Heart left ventricle (tissue), 16 donors: ENCODE data around the gene MRPS24. TPM values are rescaled to one million over a fixed set of nuclear protein-coding genes. Genes with fewer than 3 reads are reported as not detected.
"Not testable (repeated sequence)": the region's sequence is repeated elsewhere in the genome, so short reads cannot be mapped to it uniquely, and the experiment has no call there.

ENCODE experiments used
- ATAC-seq, 4 donors: fragments of 200-7000 bp; cut with Tn5 transposase; one replicate each; pipeline ENCODE4 v1.9.1; 2020 to 2022; ENCODE audit warnings: moderate library complexity in 4 of 4, mild to moderate bottlenecking in 3 of 4, moderate number of reproducible peaks in 1 of 4
- DNase-seq, 5 donors: peaks; one replicate each; pipeline ENCODE4 v3.0.0-alpha.2; 2020
- H3K27ac ChIP-seq, 12 donors: fragments of 200-600 bp; sonication (generic) in 4 of 12; one replicate each; pipeline versions ENCODE4 v1.5.0 to v1.8.0; 2016 to 2022; ENCODE audit warnings: mild to moderate bottlenecking in 2 of 12
- H3K27me3 ChIP-seq, 9 donors: fragments of 200-600 bp; sonication (generic) in 2 of 9; one replicate each; pipeline versions ENCODE4 v1.5.1 to v1.8.0; 2016 to 2022; ENCODE audit warnings: mild to moderate bottlenecking in 3 of 9
- H3K36me3 ChIP-seq, 9 donors: fragments of 200-600 bp; sonication (generic) in 2 of 9; one replicate each; pipeline versions ENCODE4 v1.5.0 to v1.8.0; 2018 to 2022; ENCODE audit warnings: mild to moderate bottlenecking in 2 of 9
- H3K4me1 ChIP-seq, 12 donors: fragments of 200-600 bp; sonication (generic) in 4 of 12; one replicate each; pipeline versions ENCODE4 v1.5.0 to v1.8.0; 2016 to 2022; ENCODE audit warnings: mild to moderate bottlenecking in 3 of 12
- H3K4me3 ChIP-seq, 12 donors: fragments of 200-600 bp; sonication (generic) in 4 of 12; one replicate each; pipeline versions ENCODE4 v1.5.0 to v1.8.0; 2017 to 2022; ENCODE audit warnings: mild to moderate bottlenecking in 9 of 12, moderate library complexity in 4 of 12
- H3K9me3 ChIP-seq, 12 donors: fragments of 200-600 bp; sonication (generic) in 4 of 12; one replicate each; pipeline versions ENCODE4 v1.5.0 to v1.8.0; 2016 to 2022; ENCODE audit warnings: mild to moderate bottlenecking in 1 of 12
- POLR2A ChIP-seq, 2 donors: fragments of 450-650 bp; IDR thresholded peaks; one replicate each; pipeline ENCODE4 v1.6.1; 2017; ENCODE audit warnings: antibody characterized with exemption in 2 of 2, mild to moderate bottlenecking in 2 of 2, moderate library complexity in 2 of 2
- WGBS, 4 donors: extraction: QIAGEN DNeasy Blood & Tissue Kit in 2 of 4; methylation state at CpG; one replicate each; pipeline versions ENCODE4 v1.1.5 to v1.1.7; 2013 to 2018; 5-methylcytosine and 5-hydroxymethylcytosine counted together
- intact Hi-C, 10 donors: fragments of 100-400 bp; cut with DNase I; formaldehyde crosslinking; loops; one replicate each; pipeline versions ENCODE4 v1.11.1 to v1.14.2; 2022
- polyA plus RNA-seq, 2 donors: library from polyadenylated mRNA; stranded (reverse); fragments of 200-250 nt; gene quantifications; one replicate each; pipeline ENCODE4 v1.2.3, GENCODE V29; 2013
- total RNA-seq, 9 donors: library from RNA; depleted of rRNA in 2 of 9; stranded (reverse); fragments of >200 nt in 2 of 9; fragmentation: NEBNext Ultra II Directional in 3 of 9; extraction: Animal tissue kit (Norgen Biotek cat#: 25700) in 3 of 9; gene quantifications; one replicate each; pipeline versions ENCODE4 v1.1.0 to v1.2.4, GENCODE V29; 2016 to 2023
- TF ChIP-seq, protein P1 (sequence below), 12 donors: fragments of 200-600 bp; sonication (generic) in 4 of 12; IDR thresholded peaks; one replicate each; pipeline versions ENCODE4 v1.5.0 to v1.8.0; 2018 to 2022; ENCODE audit warnings: antibody characterized with exemption in 12 of 12, mild to moderate bottlenecking in 5 of 12
- donor health status: ischemic (EF 13 %, LVEDD 7.1; RV severe dilation, severe dysfunction).
- donor health status: healthy with polysubstance abuse.
- donor health status: DM: no; HTN: yes; CAD: no.
- donor health status: DM: no; HTN: no; CAD: no.
- donor health status: ischemic (EF 25% LVEDD 6.9; RV normal size, moderate dysfunction).
- donor health status: ischemic (EF 25% LVEDD 5.7; RV mildly dilated, moderate dysfunction).
- donor health status: healthy.
- donor health status: DM: yes; HTN: yes; CAD: no.
- donor health status: ischemic (EF 35%, LVEDD 5.7; RV mildly dilated, moderate dysfunction).
- donor health status: nonischemic (EF 11% LVEDD 7.7; RV severe dilation, severe dysfunction).
- donor health status: DM: yes; HTN: yes; CAD: no.
- donor health status: PGD.
- donor health status: ischemic (EF 29% LVEDD 5.4; RV normal size, mild dysfunction).
- donor health status: nonischemic (EF 23%, LVEDD 6.1; RV moderate dilation, normal function).

The MRPS24 gene
- total and polyA plus RNA-seq, 11 donors = 118 to 284 (median 159) TPM

DNA sequence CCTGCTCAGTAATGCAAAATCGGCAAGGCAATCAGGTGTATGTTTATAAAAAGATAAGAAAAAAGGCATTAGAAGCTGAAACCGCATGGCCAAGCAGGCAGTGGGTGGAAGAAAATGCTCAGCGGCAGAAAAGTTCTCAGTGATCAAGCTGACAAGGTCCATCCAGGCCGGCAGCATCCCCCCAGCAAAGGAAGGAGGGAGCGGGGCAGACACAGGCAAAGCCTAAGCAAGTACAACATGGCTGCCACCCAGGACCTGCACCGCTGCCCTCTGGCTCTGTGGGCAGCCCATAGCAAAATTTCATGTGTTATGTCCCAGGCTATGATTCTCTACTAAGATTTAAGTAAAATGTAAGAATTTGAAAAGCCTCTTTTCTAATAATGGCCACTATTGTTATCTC is 45.4 kb downstream of the MRPS24 start:
- 67 to 88% (median 81%) methylated on average over 6 of the region's 6 CpGs for WGBS, 4 donors
- Histone ChIP-seq H3K36me3 (no peaks in the 10 kb centered on the region), H3K27ac (no peak overlapping the region), H3K27me3 (peaks cover 0 to 8% (median 0%) of the 10 kb centered on the region in 9 donors), H3K4me3 (no peak overlapping the region), H3K9me3 (no peaks in the 10 kb centered on the region), H3K4me1 (no peaks in the 10 kb centered on the region)
- ATAC-seq (no peak), DNase-seq (no peak)
- TF ChIP-seq, protein P1, sequence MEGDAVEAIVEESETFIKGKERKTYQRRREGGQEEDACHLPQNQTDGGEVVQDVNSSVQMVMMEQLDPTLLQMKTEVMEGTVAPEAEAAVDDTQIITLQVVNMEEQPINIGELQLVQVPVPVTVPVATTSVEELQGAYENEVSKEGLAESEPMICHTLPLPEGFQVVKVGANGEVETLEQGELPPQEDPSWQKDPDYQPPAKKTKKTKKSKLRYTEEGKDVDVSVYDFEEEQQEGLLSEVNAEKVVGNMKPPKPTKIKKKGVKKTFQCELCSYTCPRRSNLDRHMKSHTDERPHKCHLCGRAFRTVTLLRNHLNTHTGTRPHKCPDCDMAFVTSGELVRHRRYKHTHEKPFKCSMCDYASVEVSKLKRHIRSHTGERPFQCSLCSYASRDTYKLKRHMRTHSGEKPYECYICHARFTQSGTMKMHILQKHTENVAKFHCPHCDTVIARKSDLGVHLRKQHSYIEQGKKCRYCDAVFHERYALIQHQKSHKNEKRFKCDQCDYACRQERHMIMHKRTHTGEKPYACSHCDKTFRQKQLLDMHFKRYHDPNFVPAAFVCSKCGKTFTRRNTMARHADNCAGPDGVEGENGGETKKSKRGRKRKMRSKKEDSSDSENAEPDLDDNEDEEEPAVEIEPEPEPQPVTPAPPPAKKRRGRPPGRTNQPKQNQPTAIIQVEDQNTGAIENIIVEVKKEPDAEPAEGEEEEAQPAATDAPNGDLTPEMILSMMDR (IDR thresholded peaks at IDR 0.05) = no peak
- TF ChIP-seq POLR2A (IDR thresholded peaks at IDR 0.05) = no peak
- intact Hi-C loops = no loop called here

DNA sequence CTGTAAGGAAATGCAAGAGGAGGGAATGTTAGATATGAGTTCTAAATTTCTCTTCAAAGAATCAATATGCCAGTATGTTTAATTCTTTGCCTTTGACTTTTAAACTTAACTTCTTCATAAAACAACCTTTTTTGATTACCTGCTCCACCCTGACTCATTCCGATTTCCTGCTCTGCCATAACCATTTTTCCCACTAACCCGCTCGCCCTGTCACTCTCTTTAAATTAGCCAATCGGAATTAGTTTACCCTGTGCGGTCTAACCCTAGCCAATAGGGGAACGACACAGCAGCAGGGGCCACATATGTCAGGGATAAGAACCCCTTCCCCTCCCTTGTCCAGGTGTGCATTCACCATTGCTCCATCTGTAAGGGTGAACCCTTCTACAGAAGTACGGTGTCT is 45.9 kb downstream of the MRPS24 start:
- H3K9me3 ChIP-seq, H3K4me1 ChIP-seq, ATAC-seq, H3K36me3 ChIP-seq, H3K4me3 ChIP-seq, H3K27me3 ChIP-seq, intact Hi-C loops, H3K27ac ChIP-seq, DNase-seq: not testable (repeated sequence)
- 90 to 95% (median 93%) methylated on average over 7 of the region's 7 CpGs for WGBS, 4 donors

Other genes starting within 250 kb of the MRPS24 start
- 10 to 100 TPM; 57.5 to 81.2 (median 68.2) TPM for gene COA1, start 140.0 kb downstream of the MRPS24 start, total RNA-seq
- 10 to 100 TPM; 75.0 to 75.1 TPM for gene COA1, start 140.0 kb downstream of the MRPS24 start, polyA plus RNA-seq
- 10 to 100 TPM; 32.6 to 68.3 (median 42.6) TPM for gene BLVRA, start 110.8 kb downstream of the MRPS24 start, total RNA-seq
- gene BLVRA, start 110.8 kb downstream of the MRPS24 start, polyA plus RNA-seq = 10 to 100 TPM; 49.0 to 55.5 TPM
- gene URGCP, start 37.1 kb upstream of the MRPS24 start, total RNA-seq = 10 to 100 TPM; 28.2 to 43.7 (median 37.8) TPM
- gene URGCP, start 37.1 kb upstream of the MRPS24 start, polyA plus RNA-seq = 10 to 100 TPM; 23.6 to 24.0 TPM
- gene UBE2D4, start 56.9 kb upstream of the MRPS24 start, total RNA-seq = 10 to 100 TPM; 35.1 to 69.8 (median 43.5) TPM
- 10 to 100 TPM; 29.4 to 41.1 TPM for gene UBE2D4, start 56.9 kb upstream of the MRPS24 start, polyA plus RNA-seq
- gene SPDYE1, start 128.4 kb upstream of the MRPS24 start, total RNA-seq = under 1 TPM in 1 of 9 donors, not detected in 8; 0.13 TPM
- not detected for gene SPDYE1, start 128.4 kb upstream of the MRPS24 start, polyA plus RNA-seq
- 10 to 100 TPM; 29.9 to 76.7 (median 42.9) TPM for gene DBNL, start 175.2 kb upstream of the MRPS24 start, total RNA-seq
- gene DBNL, start 175.2 kb upstream of the MRPS24 start, polyA plus RNA-seq = 10 to 100 TPM; 39.3 to 86.3 TPM
- 1,000 to 10,000 TPM in 1 of 9 donors, 100 to 1,000 TPM in 8; 300 to 1,183 (median 555) TPM for gene PGAM2, start 196.1 kb upstream of the MRPS24 start, total RNA-seq
- gene PGAM2, start 196.1 kb upstream of the MRPS24 start, polyA plus RNA-seq = 1,000 to 10,000 TPM in 1 of 2 donors, 100 to 1,000 TPM in 1; 242 to 2,064 TPM
- gene POLM, start 213.0 kb upstream of the MRPS24 start, total RNA-seq = 10 to 100 TPM; 10.1 to 24.3 (median 14.0) TPM
- 10 to 100 TPM; 10.3 to 13.7 TPM for gene POLM, start 213.0 kb upstream of the MRPS24 start, polyA plus RNA-seq
- gene AEBP1, start 234.8 kb upstream of the MRPS24 start, total RNA-seq = 10 to 100 TPM; 15.2 to 51.1 (median 25.4) TPM
- gene AEBP1, start 234.8 kb upstream of the MRPS24 start, polyA plus RNA-seq = 10 to 100 TPM; 10.9 to 20.2 TPM